Mammary epithelial cell (primary cell): ENCODE results near the gene SFSWAP.
"Not testable (repeated sequence)": the region's sequence is repeated elsewhere in the genome, so short reads cannot be mapped to it uniquely, and the experiment has no call there.

Experiments
- EZH2 ChIP-seq: IDR thresholded peaks from 2 replicates; pipeline ENCODE4 v1.6.1; 2012; ENCODE audit warnings: low read length, inconsistent platforms, borderline replicate concordance
- TF ChIP-seq, protein P1 (sequence below), 2 donors: IDR thresholded peaks in 1 of 2; conservative IDR thresholded peaks in 1 of 2; 2 replicates each; pipeline ENCODE4 v1.5.1; 2011 to 2012; ENCODE audit warnings: inconsistent platforms in 2 of 2, low read length in 2 of 2, mild to moderate bottlenecking in 2 of 2, control low read depth in 1 of 2, low read depth in 1 of 2; ENCODE audit not compliant: insufficient read depth in 1 of 2; ENCODE audit errors: extremely low read depth in 1 of 2

DNA sequence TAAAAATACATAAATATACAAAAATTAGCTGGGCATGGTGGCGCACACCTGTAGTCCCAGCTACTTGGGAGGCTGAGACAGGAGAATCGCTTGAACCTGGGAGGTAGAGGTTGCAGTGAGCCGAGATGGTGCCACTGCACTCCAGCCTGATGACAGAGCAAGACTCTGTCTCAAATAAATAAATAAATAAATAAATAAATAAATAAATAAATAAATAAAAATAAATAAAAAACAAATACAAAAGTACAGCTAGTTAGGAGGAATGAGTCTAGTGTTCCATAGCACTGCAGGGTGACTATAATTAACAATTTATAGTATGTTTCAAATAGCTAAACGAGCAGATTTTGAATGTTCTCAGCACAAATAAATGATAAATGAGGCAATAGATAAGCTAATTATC lies 4.2 kb upstream of the SFSWAP start:
- not testable (repeated sequence) for TF ChIP-seq EZH2
- TF ChIP-seq, protein P1, sequence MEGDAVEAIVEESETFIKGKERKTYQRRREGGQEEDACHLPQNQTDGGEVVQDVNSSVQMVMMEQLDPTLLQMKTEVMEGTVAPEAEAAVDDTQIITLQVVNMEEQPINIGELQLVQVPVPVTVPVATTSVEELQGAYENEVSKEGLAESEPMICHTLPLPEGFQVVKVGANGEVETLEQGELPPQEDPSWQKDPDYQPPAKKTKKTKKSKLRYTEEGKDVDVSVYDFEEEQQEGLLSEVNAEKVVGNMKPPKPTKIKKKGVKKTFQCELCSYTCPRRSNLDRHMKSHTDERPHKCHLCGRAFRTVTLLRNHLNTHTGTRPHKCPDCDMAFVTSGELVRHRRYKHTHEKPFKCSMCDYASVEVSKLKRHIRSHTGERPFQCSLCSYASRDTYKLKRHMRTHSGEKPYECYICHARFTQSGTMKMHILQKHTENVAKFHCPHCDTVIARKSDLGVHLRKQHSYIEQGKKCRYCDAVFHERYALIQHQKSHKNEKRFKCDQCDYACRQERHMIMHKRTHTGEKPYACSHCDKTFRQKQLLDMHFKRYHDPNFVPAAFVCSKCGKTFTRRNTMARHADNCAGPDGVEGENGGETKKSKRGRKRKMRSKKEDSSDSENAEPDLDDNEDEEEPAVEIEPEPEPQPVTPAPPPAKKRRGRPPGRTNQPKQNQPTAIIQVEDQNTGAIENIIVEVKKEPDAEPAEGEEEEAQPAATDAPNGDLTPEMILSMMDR (conservative IDR thresholded peaks at IDR 0.05 in 1 of 2, IDR thresholded peaks at IDR 0.05 in 1 of 2; ENCODE audit: extremely low read depth in 1 of 2, insufficient read depth in 1 of 2, low read depth in 1 of 2, low read length in 2 of 2), result not testable (repeated sequence)
